Common myeloid progenitor, CD34-positive (primary cell): ENCODE data around the gene ADAMTSL2.

Experiments used
- CTCF ChIA-PET: fragments of 350-600 bp; sonication (Branson Sonifier 250); formaldehyde crosslinking; loops from one replicate; lab custom pipeline; 2021; ENCODE audit warnings: antibody characterized with exemption; lab: Charles Lee
- POLR2A ChIA-PET: fragments of 350-600 bp; sonication (Branson Sonifier 250); formaldehyde crosslinking; loops from one replicate; lab custom pipeline; 2021; ENCODE audit warnings: antibody characterized with exemption; lab: Charles Lee
- DNase-seq, 3 donors: peaks; one replicate each; pipeline versions ENCODE4 v3.0.0 to v3.0.0-alpha.2; 2013
- H3K27ac ChIP-seq, 2 experiments: 1 replicate in 1 of 2; 2 replicates in 1 of 2; pipeline ENCODE4 v1.7.0; 2013; ENCODE audit warnings: inconsistent platforms in 2 of 2, low read length in 2 of 2, mild to moderate bottlenecking in 2 of 2, low read depth in 1 of 2, moderate library complexity in 1 of 2; ENCODE audit not compliant: severe bottlenecking in 2 of 2, insufficient read depth in 1 of 2, poor library complexity in 1 of 2
- H3K27me3 ChIP-seq, 5 experiments: replicated peaks in 2 of 5; 1 replicate in 3 of 5; 2 replicates in 2 of 5; pipeline versions ENCODE4 v1.6.1 to v1.7.0; 2013; ENCODE audit warnings: low read length in 4 of 5, mild to moderate bottlenecking in 2 of 5, moderate library complexity in 2 of 5, inconsistent platforms in 1 of 5; ENCODE audit not compliant: insufficient read depth in 5 of 5, control insufficient read depth in 4 of 5
- H3K36me3 ChIP-seq, 4 experiments: 1 replicate in 2 of 4; 2 replicates in 2 of 4; pipeline versions ENCODE4 v1.6.1 to v1.7.0; 2013; ENCODE audit warnings: low read length in 3 of 4, control low read depth in 1 of 4, mild to moderate bottlenecking in 1 of 4; ENCODE audit not compliant: control insufficient read depth in 4 of 4, insufficient read depth in 4 of 4
- H3K4me1 ChIP-seq, 4 experiments: 1 replicate in 3 of 4; 2 replicates in 1 of 4; pipeline versions ENCODE4 v1.6.1 to v1.7.1; 2013; ENCODE audit warnings: low read length in 3 of 4, mild to moderate bottlenecking in 3 of 4, control low read depth in 1 of 4, inconsistent platforms in 1 of 4, moderate library complexity in 1 of 4; ENCODE audit not compliant: control insufficient read depth in 4 of 4, insufficient read depth in 4 of 4; ENCODE audit errors: control extremely low read depth in 1 of 4
- H3K4me3 ChIP-seq, 7 experiments: 1 replicate in 4 of 7; 2 replicates in 3 of 7; pipeline versions ENCODE4 v1.5.1 to v1.7.0; 2013; ENCODE audit warnings: mild to moderate bottlenecking in 7 of 7, low read length in 6 of 7, moderate library complexity in 6 of 7, inconsistent platforms in 2 of 7, low read depth in 2 of 7, control low read depth in 1 of 7; ENCODE audit not compliant: insufficient read depth in 4 of 7, control insufficient read depth in 1 of 7; ENCODE audit errors: extremely low read depth in 1 of 7
- H3K9me3 ChIP-seq, 5 experiments: 1 replicate in 4 of 5; 2 replicates in 1 of 5; pipeline versions ENCODE4 v1.6.1 to v1.7.1; 2013; ENCODE audit warnings: low read length in 4 of 5, mild to moderate bottlenecking in 2 of 5, inconsistent platforms in 1 of 5, low read depth in 1 of 5, moderate library complexity in 1 of 5; ENCODE audit not compliant: control insufficient read depth in 4 of 5, insufficient read depth in 2 of 5; ENCODE audit errors: control extremely low read depth in 1 of 5
- WGBS: methylation state at CpG from one replicate; pipeline ENCODE4 v1.1.5; 2013; ENCODE audit not compliant: insufficient coverage; 5-methylcytosine and 5-hydroxymethylcytosine counted together

The ADAMTSL2 gene

GRCh38 chr9:133587466-133587865, 53.0 kb downstream of the ADAMTSL2 start:
- no peak overlapping the region for H3K4me3 ChIP-seq
- ChIA-PET CTCF (interaction anchor here (1.2 to 1.7 kb wide), 3 partner anchors 9 to 47 kb away, joined by 3 to 4 read pairs (median 3); no protein-coding TSS in a partner anchor), POLR2A (no interaction called here)
- H3K27ac ChIP-seq, result no peak overlapping the region
- peaks cover 0 to 6% (median 0%) of the 10 kb centered on the region in 5 experiments for H3K9me3 ChIP-seq
- H3K27me3 ChIP-seq, result peaks cover 0 to 58% (median 2%) of the 10 kb centered on the region in 5 experiments
- H3K36me3 ChIP-seq, result no peaks in the 10 kb centered on the region
- 100% methylated on average over 4 of the region's 6 CpGs for WGBS
- peaks cover 0 to 23% (median 18%) of the 10 kb centered on the region in 4 experiments for H3K4me1 ChIP-seq
- no peak for DNase-seq

GRCh38 chr9:133589454-133590227, 55.1 kb downstream of the ADAMTSL2 start:
- H3K9me3 ChIP-seq, result peaks cover 0 to 6% (median 0%) of the 10 kb centered on the region in 5 experiments
- H3K4me3 ChIP-seq, result no peak overlapping the region
- H3K27me3 ChIP-seq, result peaks cover 0 to 40% (median 2%) of the 10 kb centered on the region in 5 experiments
- no peak for DNase-seq
- no peaks in the 10 kb centered on the region for H3K36me3 ChIP-seq
- H3K4me1 ChIP-seq, result peaks cover 0 to 19% (median 16%) of the 10 kb centered on the region in 4 experiments
- WGBS, result 57% methylated on average over 5 of the region's 19 CpGs
- no peak overlapping the region for H3K27ac ChIP-seq
- CTCF ChIA-PET, result interaction anchor here (1.3 to 1.5 kb wide), 2 partner anchors 53 to 137 kb away, joined by 3 read pairs; no protein-coding TSS in a partner anchor
- POLR2A ChIA-PET, result no interaction called here

- CTCF ChIA-PET, result no interaction called here
- DNase-seq, result no peak
- peaks cover 0 to 12% (median 11%) of the 10 kb centered on the region in 4 experiments for H3K4me1 ChIP-seq
- H3K27me3 ChIP-seq, result peaks cover 0 to 33% (median 2%) of the 10 kb centered on the region in 5 experiments
- no peak overlapping the region for H3K4me3 ChIP-seq
- no peak overlapping the region for H3K27ac ChIP-seq
- peaks cover 0 to 6% (median 0%) of the 10 kb centered on the region in 5 experiments for H3K9me3 ChIP-seq
- POLR2A ChIA-PET, result interaction anchor here (0.5 kb wide), 1 partner anchor 60 kb away, joined by 3 read pairs; no protein-coding TSS in a partner anchor
- 74% methylated on average over 19 of the region's 20 CpGs for WGBS
- no peaks in the 10 kb centered on the region for H3K36me3 ChIP-seq
Measured at GRCh38 chr9:133590231-133590855, 55.8 kb downstream of the ADAMTSL2 start.

- Histone ChIP-seq H3K27me3 (peaks cover 0 to 23% (median 0%) of the 10 kb centered on the region in 5 experiments), H3K36me3 (no peaks in the 10 kb centered on the region), H3K9me3 (peaks cover 0 to 6% (median 3%) of the 10 kb centered on the region in 5 experiments), H3K27ac (no peak overlapping the region), H3K4me3 (no peak overlapping the region), H3K4me1 (peaks cover 0 to 2% (median 2%) of the 10 kb centered on the region in 4 experiments)
- 93% methylated on average over 16 of the region's 17 CpGs for WGBS
- DNase-seq, result no peak
- POLR2A ChIA-PET, result interaction anchor here (0.5 kb wide), 1 partner anchor 61 kb away, joined by 3 read pairs; no protein-coding TSS in a partner anchor
- CTCF ChIA-PET, result no interaction called here
Measured at GRCh38 chr9:133591116-133591910, 56.8 kb downstream of the ADAMTSL2 start.

- DNase-seq, result no peak
- WGBS, result 88% methylated on average over 10 of the region's 10 CpGs
- H3K27ac ChIP-seq, result no peak overlapping the region
- peaks cover 0 to 11% (median 9%) of the 10 kb centered on the region in 5 experiments for H3K9me3 ChIP-seq
- no peaks in the 10 kb centered on the region for H3K4me1 ChIP-seq
- H3K27me3 ChIP-seq, result peaks cover 0 to 17% (median 0%) of the 10 kb centered on the region in 5 experiments
- no peaks in the 10 kb centered on the region for H3K36me3 ChIP-seq
- POLR2A ChIA-PET, result no interaction called here
- CTCF ChIA-PET, result no interaction called here
- H3K4me3 ChIP-seq, result no peak overlapping the region
Measured at GRCh38 chr9:133591985-133592384, 57.5 kb downstream of the ADAMTSL2 start.

- Histone ChIP-seq H3K4me1 (no peaks in the 10 kb centered on the region), H3K27me3 (peaks cover 0 to 10% (median 0%) of the 10 kb centered on the region in 5 experiments), H3K9me3 (peaks cover 3 to 19% (median 16%) of the 10 kb centered on the region in 5 experiments), H3K27ac (no peak overlapping the region), H3K36me3 (no peaks in the 10 kb centered on the region), H3K4me3 (no peak overlapping the region)
- 86% methylated on average over 17 of the region's 17 CpGs for WGBS
- ChIA-PET CTCF (no interaction called here), POLR2A (no interaction called here)
- no peak for DNase-seq
Measured at GRCh38 chr9:133592731-133593409, 58.4 kb downstream of the ADAMTSL2 start.
